WERI-Rb-1 (cell line): Measurements from ENCODE around the gene AUH.
"Not testable (repeated sequence)": the region's sequence is repeated elsewhere in the genome, so short reads cannot be mapped to it uniquely, and the experiment has no call there.

Source experiments
- DNase-seq: peaks from one replicate; pipeline ENCODE4 v3.0.0-alpha.2; 2020
- H3K27ac ChIP-seq: fragments of 250-450 bp; sonication (Bioruptor Pico); 2 replicates; pipeline ENCODE4 v1.5.1; 2020; ENCODE audit warnings: mild to moderate bottlenecking, moderate library complexity
- H3K27me3 ChIP-seq: fragments of 250-450 bp; sonication (Bioruptor Pico); 2 replicates; pipeline ENCODE4 v1.5.1; 2021; ENCODE audit warnings: mild to moderate bottlenecking, low read depth, moderate library complexity; ENCODE audit not compliant: insufficient read depth, severe bottlenecking
- H3K36me3 ChIP-seq: fragments of 250-450 bp; sonication (Bioruptor Pico); 2 replicates; pipeline ENCODE4 v1.5.1; 2020; ENCODE audit warnings: mild to moderate bottlenecking, moderate library complexity
- H3K4me3 ChIP-seq: 2 replicates; pipeline ENCODE4 v1.5.1; 2011; ENCODE audit warnings: low read depth, mild to moderate bottlenecking, control low read depth, low read length
- H3K9me3 ChIP-seq: fragments of 250-450 bp; sonication (Bioruptor Pico); 2 replicates; pipeline ENCODE4 v1.5.1; 2021; ENCODE audit warnings: mild to moderate bottlenecking, moderate library complexity; ENCODE audit not compliant: severe bottlenecking
- CTCF ChIP-seq: IDR thresholded peaks from 2 replicates; pipeline ENCODE4 v1.5.1; 2011; ENCODE audit warnings: low read depth, mild to moderate bottlenecking, control low read depth, inconsistent platforms, low read length

The AUH gene

GRCh38 chr9:91393826-91394225 lies 32.1 kb upstream of the AUH start:
- Histone ChIP-seq H3K4me3 (no peak overlapping the region), H3K36me3 (no peaks in the 10 kb centered on the region), H3K27ac (no peak overlapping the region), H3K27me3 (no peaks in the 10 kb centered on the region), H3K9me3 (no peaks in the 10 kb centered on the region)
- DNase-seq = no peak
- TF ChIP-seq CTCF = no peak

GRCh38 chr9:91392435-91392834 lies 30.7 kb upstream of the AUH start:
- no peak for DNase-seq
- H3K4me3 ChIP-seq = no peak overlapping the region
- no peaks in the 10 kb centered on the region for H3K27me3 ChIP-seq
- no peaks in the 10 kb centered on the region for H3K36me3 ChIP-seq
- no peak overlapping the region for H3K27ac ChIP-seq
- no peaks in the 10 kb centered on the region for H3K9me3 ChIP-seq
- no peak for TF ChIP-seq CTCF

GRCh38 chr9:91391818-91392217 lies 30.1 kb upstream of the AUH start:
- TF ChIP-seq CTCF = no peak
- no peak for DNase-seq
- no peaks in the 10 kb centered on the region for H3K9me3 ChIP-seq
- no peak overlapping the region for H3K4me3 ChIP-seq
- H3K27me3 ChIP-seq = no peaks in the 10 kb centered on the region
- H3K36me3 ChIP-seq = no peaks in the 10 kb centered on the region
- H3K27ac ChIP-seq = no peak overlapping the region

- H3K27ac ChIP-seq = no peak overlapping the region
- no peak for TF ChIP-seq CTCF
- no peak for DNase-seq
- no peaks in the 10 kb centered on the region for H3K27me3 ChIP-seq
- H3K36me3 ChIP-seq = no peaks in the 10 kb centered on the region
- H3K4me3 ChIP-seq = no peak overlapping the region
- H3K9me3 ChIP-seq = no peaks in the 10 kb centered on the region
Observed at GRCh38 chr9:91391412-91391811, 29.7 kb upstream of the AUH start.

- H3K36me3 ChIP-seq, DNase-seq, H3K9me3 ChIP-seq, H3K4me3 ChIP-seq, H3K27me3 ChIP-seq, H3K27ac ChIP-seq: not testable (repeated sequence)
Observed at GRCh38 chr9:91389686-91390085, 28.0 kb upstream of the AUH start.

GRCh38 chr9:91386765-91387164 lies 25.0 kb upstream of the AUH start:
- TF ChIP-seq CTCF = no peak
- Histone ChIP-seq H3K36me3 (no peaks in the 10 kb centered on the region), H3K27me3 (no peaks in the 10 kb centered on the region), H3K27ac (no peak overlapping the region), H3K4me3 (no peak overlapping the region), H3K9me3 (no peaks in the 10 kb centered on the region)
- DNase-seq = no peak
